ENCODE data around the gene LRCOL1.

Gene LRCOL1

GRCh38 chr12:132582058-132582420 lies 28.3 kb downstream of the LRCOL1 start:
- H3K4me3 ChIP-seq (ENCODE audit: low read length): no peak overlapping the region
- H3K9me3 ChIP-seq (replicated peaks; ENCODE audit: low read length): no peaks in the 10 kb centered on the region
- no peak overlapping the region for H3K4me2 ChIP-seq (ENCODE audit: low read length)
- H3K4me1 ChIP-seq (ENCODE audit: control insufficient read depth, insufficient read depth, low read length): no peaks in the 10 kb centered on the region
- H3K9ac ChIP-seq (ENCODE audit: low read depth, low read length): no peak overlapping the region
- H3K36me3 ChIP-seq (ENCODE audit: insufficient read depth, low read length): no peaks in the 10 kb centered on the region
- H3K27me3 ChIP-seq (ENCODE audit: control insufficient read depth, insufficient read depth, low read length): no peaks in the 10 kb centered on the region

- Histone ChIP-seq H3K4me3 (ENCODE audit: low read length) (no peak overlapping the region), H3K9me3 (replicated peaks; ENCODE audit: low read length) (no peaks in the 10 kb centered on the region), H3K4me1 (ENCODE audit: control insufficient read depth, insufficient read depth, low read length) (no peaks in the 10 kb centered on the region), H3K9ac (ENCODE audit: low read depth, low read length) (no peak overlapping the region), H3K27me3 (ENCODE audit: control insufficient read depth, insufficient read depth, low read length) (no peaks in the 10 kb centered on the region), H3K36me3 (ENCODE audit: insufficient read depth, low read length) (no peaks in the 10 kb centered on the region), H3K4me2 (ENCODE audit: low read length) (no peak overlapping the region)
These were observed 28.9 kb downstream of the LRCOL1 start for GRCh38 chr12:132581348-132582057.

GRCh38 chr12:132580701-132581292 lies 29.6 kb downstream of the LRCOL1 start:
- H3K36me3 ChIP-seq (ENCODE audit: insufficient read depth, low read length): no peaks in the 10 kb centered on the region
- H3K4me2 ChIP-seq (ENCODE audit: low read length): no peak overlapping the region
- H3K9ac ChIP-seq (ENCODE audit: low read depth, low read length): no peak overlapping the region
- H3K27me3 ChIP-seq (ENCODE audit: control insufficient read depth, insufficient read depth, low read length): no peaks in the 10 kb centered on the region
- no peak overlapping the region for H3K4me3 ChIP-seq (ENCODE audit: low read length)
- no peaks in the 10 kb centered on the region for H3K4me1 ChIP-seq (ENCODE audit: control insufficient read depth, insufficient read depth, low read length)
- H3K9me3 ChIP-seq (replicated peaks; ENCODE audit: low read length): no peaks in the 10 kb centered on the region

- Histone ChIP-seq H3K9ac (ENCODE audit: low read depth, low read length) (no peak overlapping the region), H3K4me2 (ENCODE audit: low read length) (no peak overlapping the region), H3K36me3 (ENCODE audit: insufficient read depth, low read length) (no peaks in the 10 kb centered on the region), H3K27me3 (ENCODE audit: control insufficient read depth, insufficient read depth, low read length) (no peaks in the 10 kb centered on the region), H3K4me3 (ENCODE audit: low read length) (no peak overlapping the region), H3K4me1 (ENCODE audit: control insufficient read depth, insufficient read depth, low read length) (no peaks in the 10 kb centered on the region), H3K9me3 (replicated peaks; ENCODE audit: low read length) (no peaks in the 10 kb centered on the region)
These were observed 30.6 kb downstream of the LRCOL1 start for GRCh38 chr12:132579744-132580143.

GRCh38 chr12:132578826-132579225 lies 31.6 kb downstream of the LRCOL1 start:
- H3K9ac ChIP-seq (ENCODE audit: low read depth, low read length): no peak overlapping the region
- H3K9me3 ChIP-seq (replicated peaks; ENCODE audit: low read length): no peaks in the 10 kb centered on the region
- no peaks in the 10 kb centered on the region for H3K27me3 ChIP-seq (ENCODE audit: control insufficient read depth, insufficient read depth, low read length)
- H3K4me3 ChIP-seq (ENCODE audit: low read length): no peak overlapping the region
- H3K36me3 ChIP-seq (ENCODE audit: insufficient read depth, low read length): no peaks in the 10 kb centered on the region
- no peaks in the 10 kb centered on the region for H3K4me1 ChIP-seq (ENCODE audit: control insufficient read depth, insufficient read depth, low read length)
- H3K4me2 ChIP-seq (ENCODE audit: low read length): no peak overlapping the region

GRCh38 chr12:132578118-132578517 lies 32.3 kb downstream of the LRCOL1 start:
- Histone ChIP-seq H3K27me3 (ENCODE audit: control insufficient read depth, insufficient read depth, low read length) (no peaks in the 10 kb centered on the region), H3K36me3 (ENCODE audit: insufficient read depth, low read length) (no peaks in the 10 kb centered on the region), H3K9ac (ENCODE audit: low read depth, low read length) (no peak overlapping the region), H3K4me3 (ENCODE audit: low read length) (no peak overlapping the region), H3K4me1 (ENCODE audit: control insufficient read depth, insufficient read depth, low read length) (no peaks in the 10 kb centered on the region), H3K9me3 (replicated peaks; ENCODE audit: low read length) (no peaks in the 10 kb centered on the region), H3K4me2 (ENCODE audit: low read length) (no peak overlapping the region)

- Histone ChIP-seq H3K4me1 (ENCODE audit: control insufficient read depth, insufficient read depth, low read length) (no peaks in the 10 kb centered on the region), H3K27me3 (ENCODE audit: control insufficient read depth, insufficient read depth, low read length) (no peaks in the 10 kb centered on the region), H3K9me3 (replicated peaks; ENCODE audit: low read length) (no peaks in the 10 kb centered on the region), H3K4me2 (ENCODE audit: low read length) (no peak overlapping the region), H3K36me3 (ENCODE audit: insufficient read depth, low read length) (no peaks in the 10 kb centered on the region), H3K4me3 (ENCODE audit: low read length) (no peak overlapping the region), H3K9ac (ENCODE audit: low read depth, low read length) (no peak overlapping the region)
These were observed 33.0 kb downstream of the LRCOL1 start for GRCh38 chr12:132577191-132577920.

GRCh38 chr12:132576701-132577100 lies 33.7 kb downstream of the LRCOL1 start:
- no peak overlapping the region for H3K9ac ChIP-seq (ENCODE audit: low read depth, low read length)
- H3K36me3 ChIP-seq (ENCODE audit: insufficient read depth, low read length): no peaks in the 10 kb centered on the region
- no peak overlapping the region for H3K4me3 ChIP-seq (ENCODE audit: low read length)
- H3K4me1 ChIP-seq (ENCODE audit: control insufficient read depth, insufficient read depth, low read length): no peaks in the 10 kb centered on the region
- H3K4me2 ChIP-seq (ENCODE audit: low read length): no peak overlapping the region
- H3K9me3 ChIP-seq (replicated peaks; ENCODE audit: low read length): no peaks in the 10 kb centered on the region
- H3K27me3 ChIP-seq (ENCODE audit: control insufficient read depth, insufficient read depth, low read length): no peaks in the 10 kb centered on the region

- Histone ChIP-seq H3K36me3 (ENCODE audit: insufficient read depth, low read length) (no peaks in the 10 kb centered on the region), H3K4me3 (ENCODE audit: low read length) (no peak overlapping the region), H3K9me3 (replicated peaks; ENCODE audit: low read length) (no peaks in the 10 kb centered on the region), H3K4me1 (ENCODE audit: control insufficient read depth, insufficient read depth, low read length) (no peaks in the 10 kb centered on the region), H3K27me3 (ENCODE audit: control insufficient read depth, insufficient read depth, low read length) (no peaks in the 10 kb centered on the region), H3K9ac (ENCODE audit: low read depth, low read length) (no peak overlapping the region), H3K4me2 (ENCODE audit: low read length) (no peak overlapping the region)
These were observed 34.7 kb downstream of the LRCOL1 start for GRCh38 chr12:132575661-132576060.

GRCh38 chr12:132574271-132574996 lies 35.9 kb downstream of the LRCOL1 start:
- Histone ChIP-seq H3K4me3 (ENCODE audit: low read length) (no peak overlapping the region), H3K9me3 (replicated peaks; ENCODE audit: low read length) (no peaks in the 10 kb centered on the region), H3K4me2 (ENCODE audit: low read length) (no peak overlapping the region), H3K27me3 (ENCODE audit: control insufficient read depth, insufficient read depth, low read length) (no peaks in the 10 kb centered on the region), H3K9ac (ENCODE audit: low read depth, low read length) (no peak overlapping the region), H3K4me1 (ENCODE audit: control insufficient read depth, insufficient read depth, low read length) (no peaks in the 10 kb centered on the region), H3K36me3 (ENCODE audit: insufficient read depth, low read length) (no peaks in the 10 kb centered on the region)
